Measurements from ENCODE around the gene PGF. TPM values are rescaled to one million over a fixed set of nuclear protein-coding genes. Genes with fewer than 3 reads are reported as not detected.

Gene PGF
- total and polyA plus RNA-seq, 4 experiments from 2014 or later = 0.11 to 0.13 TPM; not detected in 2

DNA sequence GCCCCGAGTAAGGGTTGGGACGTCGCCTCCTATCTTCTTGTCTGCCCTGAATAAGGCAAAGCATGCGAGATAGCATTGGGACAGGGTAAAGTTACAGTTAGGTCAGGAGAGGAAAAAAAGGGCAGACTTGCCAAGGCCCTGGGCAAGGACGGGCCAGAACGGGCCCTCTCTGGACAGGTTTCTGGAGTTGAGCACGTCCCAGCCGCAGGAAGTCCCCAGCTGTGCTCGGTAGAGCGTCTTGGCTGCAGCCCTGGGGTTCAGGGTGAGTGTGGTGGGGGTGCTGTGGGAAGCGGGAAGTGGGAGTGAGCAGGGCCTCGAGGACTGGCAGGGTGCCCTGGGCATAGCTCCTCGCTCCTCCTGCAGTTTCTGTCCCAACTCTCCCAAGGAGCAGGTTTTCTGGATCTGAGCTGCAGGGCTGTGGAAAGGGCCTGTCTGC lies 37.7 kb downstream of the PGF start:
- no peaks in the 10 kb centered on the region for H3K27me3 Mint-ChIP-seq
- H3K27me3 ChIP-seq (ENCODE audit: insufficient read depth, low read length) = no peaks in the 10 kb centered on the region
- no peaks in the 10 kb centered on the region for H3K9me3 Mint-ChIP-seq
- no peaks in the 10 kb centered on the region for H3K36me3 ChIP-seq (ENCODE audit: insufficient read depth, low read length)
- H3K27ac ChIP-seq (ENCODE audit: low read depth, low read length) = no peak overlapping the region
- intact Hi-C loops (cut with micrococcal nuclease) = no loop called here
- H3K4me1 Mint-ChIP-seq = peaks cover 0 to 6% (median 2%) of the 10 kb centered on the region in 4 donors
- H3K4me1 ChIP-seq (ENCODE audit: insufficient read depth, low read length) = no peaks in the 10 kb centered on the region
- H3K27ac Mint-ChIP-seq = peak overlapping the region in 2 of 7 donors; percentile 32 to 43
- no peak overlapping the region for H3K4me3 ChIP-seq (ENCODE audit: low read length in 2 of 2)
- H3K4me3 Mint-ChIP-seq = no peak overlapping the region
- H3K9me3 ChIP-seq (ENCODE audit: control insufficient read depth in 1 of 2, low read length in 2 of 2) = no peaks in the 10 kb centered on the region
- no peaks in the 10 kb centered on the region for H3K36me3 Mint-ChIP-seq
- DNase-seq = no peak
- ChIA-PET CTCF (ENCODE audit: partially characterized antibody) (interaction anchor here (1.1 to 2.1 kb wide), 4 partner anchors 12 to 171 kb away, joined by 3 to 8 read pairs (median 5); no protein-coding TSS in a partner anchor), POLR2A (ENCODE audit: partially characterized antibody) (no interaction called here)

DNA sequence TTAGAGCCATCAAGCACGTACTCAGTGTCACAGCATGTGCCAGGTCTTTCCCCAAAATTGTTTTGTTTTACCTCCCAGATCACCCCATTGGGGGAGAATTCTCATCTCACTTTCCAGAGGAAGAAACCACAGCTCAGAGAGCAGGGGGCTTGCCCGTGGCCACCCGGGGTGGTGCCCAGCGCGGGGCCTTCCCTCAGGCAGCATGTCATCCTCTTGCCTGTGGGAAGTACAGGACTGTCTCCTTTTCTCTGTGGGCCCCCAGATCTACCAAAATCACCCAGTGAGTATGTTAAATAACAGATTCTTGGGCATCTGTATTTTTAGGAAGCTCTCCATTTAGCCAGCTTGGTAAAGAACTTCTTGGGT lies 38.2 kb downstream of the PGF start:
- Mint-ChIP-seq H3K9me3 (no peaks in the 10 kb centered on the region), H3K27ac (no peak overlapping the region), H3K27me3 (no peaks in the 10 kb centered on the region), H3K4me1 (peaks cover 0 to 1% (median 0%) of the 10 kb centered on the region in 4 donors), H3K36me3 (no peaks in the 10 kb centered on the region), H3K4me3 (no peak overlapping the region)
- POLR2A ChIA-PET (ENCODE audit: partially characterized antibody) = no interaction called here
- H3K27me3 ChIP-seq (ENCODE audit: insufficient read depth, low read length) = no peaks in the 10 kb centered on the region
- DNase-seq = no peak
- CTCF ChIA-PET (ENCODE audit: partially characterized antibody) = interaction anchor here (1.1 to 2.1 kb wide), 4 partner anchors 12 to 172 kb away, joined by 3 to 8 read pairs (median 5); no protein-coding TSS in a partner anchor
- H3K36me3 ChIP-seq (ENCODE audit: insufficient read depth, low read length) = no peaks in the 10 kb centered on the region
- H3K4me1 ChIP-seq (ENCODE audit: insufficient read depth, low read length) = no peaks in the 10 kb centered on the region
- no peak overlapping the region for H3K4me3 ChIP-seq (ENCODE audit: low read length in 2 of 2)
- H3K9me3 ChIP-seq (ENCODE audit: control insufficient read depth in 1 of 2, low read length in 2 of 2) = no peaks in the 10 kb centered on the region
- no peak overlapping the region for H3K27ac ChIP-seq (ENCODE audit: low read depth, low read length)
- intact Hi-C loops (cut with micrococcal nuclease) = no loop called here

DNA sequence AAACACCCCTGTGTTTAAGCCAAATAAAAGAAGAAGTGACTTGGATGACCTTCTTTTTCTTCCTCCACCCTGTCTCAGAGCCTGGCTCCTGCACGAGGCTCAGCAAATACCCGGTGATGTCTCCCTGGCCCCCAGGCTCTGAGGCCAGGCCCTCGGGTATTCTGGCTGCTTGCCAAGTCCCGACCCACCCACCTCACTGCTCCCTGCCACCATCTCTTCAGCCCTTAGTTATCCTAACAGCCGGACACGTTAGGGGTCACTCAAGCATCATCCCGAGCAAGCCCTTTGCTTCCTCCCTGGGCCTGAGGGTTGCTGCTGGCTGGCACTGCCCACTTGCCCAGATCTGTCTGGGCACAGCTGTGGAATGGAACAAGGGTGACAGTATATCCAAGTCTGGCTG lies 39.6 kb downstream of the PGF start:
- Mint-ChIP-seq H3K9me3 (no peaks in the 10 kb centered on the region), H3K27me3 (no peaks in the 10 kb centered on the region), H3K36me3 (no peaks in the 10 kb centered on the region), H3K4me1 (no peaks in the 10 kb centered on the region), H3K27ac (no peak overlapping the region), H3K4me3 (no peak overlapping the region)
- Histone ChIP-seq H3K9me3 (ENCODE audit: control insufficient read depth in 1 of 2, low read length in 2 of 2) (no peaks in the 10 kb centered on the region), H3K27me3 (ENCODE audit: insufficient read depth, low read length) (no peaks in the 10 kb centered on the region), H3K4me3 (ENCODE audit: low read length in 2 of 2) (no peak overlapping the region), H3K27ac (ENCODE audit: low read depth, low read length) (no peak overlapping the region), H3K36me3 (ENCODE audit: insufficient read depth, low read length) (no peaks in the 10 kb centered on the region), H3K4me1 (ENCODE audit: insufficient read depth, low read length) (no peaks in the 10 kb centered on the region)
- intact Hi-C loops (cut with micrococcal nuclease) = no loop called here
- CTCF ChIA-PET (ENCODE audit: partially characterized antibody) = interaction anchor here (0.7 to 2.1 kb wide), 3 partner anchors 10 to 20 kb away, joined by 3 to 8 read pairs (median 3); no protein-coding TSS in a partner anchor
- POLR2A ChIA-PET (ENCODE audit: partially characterized antibody) = no interaction called here
- DNase-seq = no peak

DNA sequence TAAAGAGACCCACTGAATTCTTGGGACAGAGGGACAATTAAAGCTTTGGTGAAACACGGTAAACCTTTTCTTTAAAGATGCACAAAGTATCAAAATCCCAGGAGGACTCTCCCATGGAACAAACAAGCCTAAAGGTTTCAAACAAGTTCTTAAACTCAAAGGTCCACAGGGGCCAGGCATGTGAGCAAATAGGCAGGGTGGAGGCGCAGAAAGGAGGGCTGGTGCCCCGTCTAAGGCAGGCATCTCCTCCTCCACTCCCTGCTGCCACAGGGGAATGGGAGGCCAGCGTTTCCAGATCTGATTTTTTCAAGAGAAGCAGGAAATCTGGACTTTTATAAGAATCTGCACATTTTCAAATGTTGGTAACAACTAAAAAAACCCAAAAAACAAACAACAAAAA lies 40.0 kb downstream of the PGF start:
- no peak overlapping the region for H3K4me3 ChIP-seq (ENCODE audit: low read length in 2 of 2)
- ChIA-PET POLR2A (ENCODE audit: partially characterized antibody) (no interaction called here), CTCF (ENCODE audit: partially characterized antibody) (interaction anchor here (0.7 to 1.6 kb wide), 2 partner anchors 10 to 20 kb away, joined by 3 read pairs; no protein-coding TSS in a partner anchor)
- H3K36me3 ChIP-seq (ENCODE audit: insufficient read depth, low read length) = no peaks in the 10 kb centered on the region
- no peaks in the 10 kb centered on the region for H3K36me3 Mint-ChIP-seq
- H3K4me1 ChIP-seq (ENCODE audit: insufficient read depth, low read length) = no peaks in the 10 kb centered on the region
- no peak overlapping the region for H3K27ac ChIP-seq (ENCODE audit: low read depth, low read length)
- no peaks in the 10 kb centered on the region for H3K27me3 Mint-ChIP-seq
- no peak for DNase-seq
- H3K4me1 Mint-ChIP-seq = no peaks in the 10 kb centered on the region
- no peak overlapping the region for H3K27ac Mint-ChIP-seq
- H3K9me3 ChIP-seq (ENCODE audit: control insufficient read depth in 1 of 2, low read length in 2 of 2) = no peaks in the 10 kb centered on the region
- no peaks in the 10 kb centered on the region for H3K9me3 Mint-ChIP-seq
- H3K27me3 ChIP-seq (ENCODE audit: insufficient read depth, low read length) = no peaks in the 10 kb centered on the region
- intact Hi-C loops (cut with micrococcal nuclease) = no loop called here
- H3K4me3 Mint-ChIP-seq = no peak overlapping the region

DNA sequence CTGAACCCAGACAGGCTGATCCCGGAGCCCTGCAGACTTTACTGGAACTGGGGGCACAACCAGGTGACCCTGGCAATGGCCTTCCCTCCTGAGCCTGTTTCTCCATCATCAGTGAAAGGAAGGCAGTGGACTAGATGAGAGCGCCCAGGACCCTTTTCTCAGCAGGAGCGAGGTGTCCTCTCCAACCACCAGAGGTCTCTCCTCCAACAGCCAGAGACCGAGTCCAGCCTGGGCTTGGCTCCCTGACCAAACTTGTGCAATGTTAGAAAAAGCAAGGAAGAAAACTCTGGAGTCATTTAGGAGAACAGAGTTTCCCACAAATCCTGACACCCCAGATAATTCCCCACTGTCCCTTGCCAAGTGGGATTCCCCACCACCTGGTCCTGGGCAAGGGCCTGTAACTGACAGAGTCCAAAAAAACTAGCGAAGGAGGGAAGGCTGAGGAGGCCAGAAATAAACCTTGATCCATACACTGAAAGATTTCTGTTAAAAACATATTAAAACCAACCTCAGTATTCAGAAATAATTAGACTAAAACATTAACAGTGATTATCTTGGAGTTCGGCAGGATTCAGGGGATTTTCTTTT lies 41.3 kb downstream of the PGF start:
- Mint-ChIP-seq H3K27ac (no peak overlapping the region), H3K9me3 (no peaks in the 10 kb centered on the region), H3K36me3 (no peaks in the 10 kb centered on the region), H3K4me3 (no peak overlapping the region), H3K4me1 (no peaks in the 10 kb centered on the region), H3K27me3 (no peaks in the 10 kb centered on the region)
- no peak for DNase-seq
- ChIA-PET POLR2A (ENCODE audit: partially characterized antibody) (no interaction called here), CTCF (ENCODE audit: partially characterized antibody) (interaction anchor here (1.6 kb wide), 1 partner anchor 22 kb away, joined by 3 read pairs; no protein-coding TSS in a partner anchor)
- Histone ChIP-seq H3K36me3 (ENCODE audit: insufficient read depth, low read length) (no peaks in the 10 kb centered on the region), H3K9me3 (ENCODE audit: control insufficient read depth in 1 of 2, low read length in 2 of 2) (no peaks in the 10 kb centered on the region), H3K27me3 (ENCODE audit: insufficient read depth, low read length) (no peaks in the 10 kb centered on the region), H3K4me3 (ENCODE audit: low read length in 2 of 2) (no peak overlapping the region), H3K4me1 (ENCODE audit: insufficient read depth, low read length) (no peaks in the 10 kb centered on the region), H3K27ac (ENCODE audit: low read depth, low read length) (no peak overlapping the region)
- intact Hi-C loops (cut with micrococcal nuclease) = no loop called here

DNA sequence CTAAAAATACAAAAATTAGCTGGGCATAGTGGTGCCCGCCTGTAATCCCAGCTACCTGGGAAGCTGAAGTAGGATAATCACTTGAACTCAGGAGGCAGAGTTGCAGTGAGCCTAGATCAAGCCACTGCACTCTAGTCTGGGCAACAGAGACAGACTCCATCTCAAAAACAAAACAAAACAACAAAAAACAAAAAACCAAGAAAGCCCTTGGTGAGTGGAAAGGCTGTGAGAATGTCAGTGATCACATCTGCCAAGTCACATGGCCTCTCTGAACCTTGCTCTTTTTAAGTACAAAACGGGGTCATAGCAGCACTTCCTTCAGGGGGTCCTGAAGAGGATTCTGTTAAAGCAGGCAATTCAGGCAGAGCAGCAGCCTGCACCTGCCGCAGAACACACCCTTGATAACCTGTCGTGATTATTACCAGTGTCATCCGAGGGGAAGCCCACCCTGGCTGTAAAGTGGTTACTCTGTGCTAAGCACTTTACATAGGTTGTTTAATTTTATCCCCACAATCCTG lies 41.9 kb downstream of the PGF start:
- no peak overlapping the region for H3K27ac ChIP-seq (ENCODE audit: low read depth, low read length)
- Mint-ChIP-seq H3K4me3 (no peak overlapping the region), H3K9me3 (no peaks in the 10 kb centered on the region), H3K27me3 (no peaks in the 10 kb centered on the region), H3K27ac (no peak overlapping the region), H3K4me1 (no peaks in the 10 kb centered on the region), H3K36me3 (no peaks in the 10 kb centered on the region)
- H3K36me3 ChIP-seq (ENCODE audit: insufficient read depth, low read length) = no peaks in the 10 kb centered on the region
- H3K4me1 ChIP-seq (ENCODE audit: insufficient read depth, low read length) = no peaks in the 10 kb centered on the region
- DNase-seq = no peak
- intact Hi-C loops (cut with micrococcal nuclease) = no loop called here
- ChIA-PET CTCF (ENCODE audit: partially characterized antibody) (interaction anchor here (2.2 kb wide), 1 partner anchor 174 kb away, joined by 6 read pairs; no protein-coding TSS in a partner anchor), POLR2A (ENCODE audit: partially characterized antibody) (no interaction called here)
- no peaks in the 10 kb centered on the region for H3K27me3 ChIP-seq (ENCODE audit: insufficient read depth, low read length)
- H3K9me3 ChIP-seq (ENCODE audit: control insufficient read depth in 1 of 2, low read length in 2 of 2) = no peaks in the 10 kb centered on the region
- H3K4me3 ChIP-seq (ENCODE audit: low read length in 2 of 2) = no peak overlapping the region

DNA sequence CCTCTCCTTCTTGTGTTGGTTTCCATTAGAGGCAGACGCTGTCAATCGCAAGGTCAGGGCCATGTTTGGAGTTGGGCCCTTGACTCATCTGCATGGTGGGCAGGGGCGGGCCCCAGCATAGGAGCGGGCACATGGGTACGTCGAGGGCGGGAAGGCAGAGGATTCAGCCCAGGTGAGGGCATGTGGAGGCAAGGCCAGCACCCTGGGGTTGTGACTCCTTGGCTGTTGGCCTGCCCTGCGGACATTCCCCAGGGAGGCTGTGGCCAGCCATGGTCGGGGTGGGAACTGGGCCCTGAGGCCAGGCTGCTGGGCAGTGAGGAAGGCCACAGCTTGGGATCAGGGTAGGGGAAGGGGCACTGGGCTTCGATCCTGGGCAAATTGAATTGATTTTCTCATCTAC lies 42.6 kb downstream of the PGF start:
- H3K4me1 ChIP-seq (ENCODE audit: insufficient read depth, low read length) = no peaks in the 10 kb centered on the region
- H3K36me3 ChIP-seq (ENCODE audit: insufficient read depth, low read length) = no peaks in the 10 kb centered on the region
- no peaks in the 10 kb centered on the region for H3K9me3 ChIP-seq (ENCODE audit: control insufficient read depth in 1 of 2, low read length in 2 of 2)
- no peaks in the 10 kb centered on the region for H3K4me1 Mint-ChIP-seq
- no peak for DNase-seq
- H3K27ac Mint-ChIP-seq = no peak overlapping the region
- no peak overlapping the region for H3K4me3 ChIP-seq (ENCODE audit: low read length in 2 of 2)
- no peaks in the 10 kb centered on the region for H3K9me3 Mint-ChIP-seq
- no peaks in the 10 kb centered on the region for H3K27me3 ChIP-seq (ENCODE audit: insufficient read depth, low read length)
- CTCF ChIA-PET (ENCODE audit: partially characterized antibody) = interaction anchor here (1.2 to 2.2 kb wide), 2 partner anchors 52 to 175 kb away, joined by 5 to 6 read pairs; no protein-coding TSS in a partner anchor
- H3K27ac ChIP-seq (ENCODE audit: low read depth, low read length) = no peak overlapping the region
- POLR2A ChIA-PET (ENCODE audit: partially characterized antibody) = no interaction called here
- H3K36me3 Mint-ChIP-seq = no peaks in the 10 kb centered on the region
- no peak overlapping the region for H3K4me3 Mint-ChIP-seq
- intact Hi-C loops (cut with micrococcal nuclease) = no loop called here
- H3K27me3 Mint-ChIP-seq = no peaks in the 10 kb centered on the region
